H9 (cell line): Measurements from ENCODE around the gene COL4A2. TPM values are rescaled to one million over a fixed set of nuclear protein-coding genes. Genes with fewer than 3 reads are reported as not detected.

Source experiments
- DNase-seq: peaks from one replicate; pipeline ENCODE4 v3.0.0-alpha.2; 2017
- H2AFZ ChIP-seq: one replicate; pipeline ENCODE4 v1.6.1; 2013; ENCODE audit warnings: mild to moderate bottlenecking, low read length, control low read depth, moderate library complexity
- H2AK5ac ChIP-seq: 2 replicates; pipeline ENCODE4 v1.6.1; 2013; ENCODE audit warnings: low read length, control low read depth, mixed read lengths; ENCODE audit not compliant: insufficient read length
- H2BK120ac ChIP-seq: one replicate; pipeline ENCODE4 v1.6.1; 2013; ENCODE audit warnings: low read depth, mild to moderate bottlenecking, low read length, control low read depth, inconsistent platforms; ENCODE audit not compliant: poor library complexity, severe bottlenecking
- H2BK12ac ChIP-seq: 2 replicates; pipeline ENCODE4 v1.6.1; 2013; ENCODE audit warnings: low read length, control low read depth, mixed read lengths, low read depth; ENCODE audit not compliant: insufficient read length
- H2BK15ac ChIP-seq: 2 replicates; pipeline ENCODE4 v1.6.1; 2013; ENCODE audit warnings: low read depth, low read length, control low read depth
- H2BK20ac ChIP-seq: one replicate; pipeline ENCODE4 v1.6.1; 2013; ENCODE audit warnings: low read depth, mild to moderate bottlenecking, low read length, control low read depth, inconsistent platforms; ENCODE audit not compliant: poor library complexity, severe bottlenecking
- H2BK5ac ChIP-seq: 2 replicates; pipeline ENCODE4 v1.6.1; 2013; ENCODE audit warnings: low read length, control low read depth, mixed read lengths; ENCODE audit not compliant: insufficient read length
- H3K14ac ChIP-seq: 2 replicates; pipeline ENCODE4 v1.6.1; 2013; ENCODE audit warnings: low read length, control low read depth; ENCODE audit not compliant: insufficient read depth
- H3K18ac ChIP-seq: 2 replicates; pipeline ENCODE4 v1.6.1; 2013; ENCODE audit warnings: low read depth, mild to moderate bottlenecking, mixed read lengths, low read length, control low read depth; ENCODE audit not compliant: insufficient read length
- H3K23ac ChIP-seq: 2 replicates; pipeline ENCODE4 v1.6.1; 2013; ENCODE audit warnings: low read length, control low read depth, mixed read lengths, low read depth; ENCODE audit not compliant: insufficient read length
- H3K23me2 ChIP-seq: 2 replicates; pipeline ENCODE4 v1.6.1; 2013; ENCODE audit warnings: low read depth, mild to moderate bottlenecking, mixed read lengths, low read length, control low read depth; ENCODE audit not compliant: insufficient read length, poor library complexity, severe bottlenecking
- H3K27ac ChIP-seq: 2 replicates; pipeline ENCODE4 v1.5.1; 2013; ENCODE audit warnings: low read length, control low read depth, mixed read lengths, low read depth; ENCODE audit not compliant: insufficient read length
- H3K27me3 ChIP-seq: 2 replicates; pipeline ENCODE4 v1.6.1; 2013; ENCODE audit warnings: low read length, control low read depth, inconsistent platforms; ENCODE audit not compliant: insufficient read depth
- H3K4ac ChIP-seq: 2 replicates; pipeline ENCODE4 v1.6.1; 2013; ENCODE audit warnings: low read depth, mild to moderate bottlenecking, control low read depth, inconsistent platforms, low read length, moderate library complexity
- H3K4me1 ChIP-seq: 2 replicates; pipeline ENCODE4 v1.6.1; 2013; ENCODE audit warnings: low read length, control low read depth, inconsistent platforms; ENCODE audit not compliant: insufficient read depth
- H3K4me2 ChIP-seq: 2 replicates; pipeline ENCODE4 v1.6.1; 2013; ENCODE audit warnings: low read length, control low read depth, mixed read lengths; ENCODE audit not compliant: insufficient read length, insufficient read depth
- H3K56ac ChIP-seq: 2 replicates; pipeline ENCODE4 v1.6.1; 2013; ENCODE audit warnings: low read depth, mild to moderate bottlenecking, mixed read lengths, low read length, control low read depth; ENCODE audit not compliant: insufficient read length
- H3K79me1 ChIP-seq: 2 replicates; pipeline ENCODE4 v1.6.1; 2013; ENCODE audit warnings: low read depth, mild to moderate bottlenecking, moderate library complexity, low read length, control low read depth, inconsistent platforms; ENCODE audit not compliant: insufficient read depth, poor library complexity, severe bottlenecking
- H3K79me2 ChIP-seq: 2 replicates; pipeline ENCODE4 v1.6.1; 2013; ENCODE audit warnings: low read length, control low read depth, inconsistent platforms; ENCODE audit not compliant: insufficient read depth
- H3K9ac ChIP-seq: 2 replicates; pipeline ENCODE4 v1.6.1; 2013; ENCODE audit warnings: low read length, control low read depth, mixed read lengths; ENCODE audit not compliant: insufficient read length; ENCODE audit errors: extremely low read depth
- H3K9me3 ChIP-seq: one replicate; pipeline ENCODE4 v1.6.1; 2013; ENCODE audit warnings: low read depth, low read length, inconsistent platforms; ENCODE audit not compliant: control insufficient read depth
- H3T11ph ChIP-seq: one replicate; pipeline ENCODE4 v1.6.1; 2013; ENCODE audit warnings: mild to moderate bottlenecking, low read length, control low read depth, inconsistent platforms
- H4K20me1 ChIP-seq: one replicate; pipeline ENCODE4 v1.6.1; 2013; ENCODE audit not compliant: control insufficient read depth, insufficient read length, insufficient read depth
- H4K5ac ChIP-seq: 2 replicates; pipeline ENCODE4 v1.6.1; 2013; ENCODE audit warnings: low read depth, mild to moderate bottlenecking, mixed read lengths, low read length, control low read depth; ENCODE audit not compliant: insufficient read length
- H4K8ac ChIP-seq: replicated peaks from 2 replicates; pipeline ENCODE4 v1.6.1; 2013; ENCODE audit warnings: low read length, control low read depth, mixed read lengths, low read depth; ENCODE audit not compliant: insufficient read length
- H4K91ac ChIP-seq: 2 replicates; pipeline ENCODE4 v1.6.1; 2013; ENCODE audit warnings: low read depth, mild to moderate bottlenecking, moderate library complexity, mixed read lengths, low read length, control low read depth; ENCODE audit not compliant: insufficient read length
- H3K27ac Mint-ChIP-seq, 3 experiments: 2 replicates in 2 of 3; 3 replicates in 1 of 3; pipeline ENCODE4 v1.8.0; 2020 to 2021; ENCODE audit warnings: mixed read lengths in 3 of 3, mild to moderate bottlenecking in 1 of 3, moderate library complexity in 1 of 3
- H3K27me3 Mint-ChIP-seq: 2 replicates; pipeline ENCODE4 v1.8.0; 2021; ENCODE audit warnings: low read depth, mild to moderate bottlenecking, moderate library complexity, mixed read lengths
- H3K36me3 Mint-ChIP-seq, 3 experiments: 2 replicates in 2 of 3; 3 replicates in 1 of 3; pipeline ENCODE4 v1.8.0; 2020 to 2021; ENCODE audit warnings: low read depth in 3 of 3, mixed read lengths in 3 of 3; ENCODE audit not compliant: insufficient read depth in 1 of 3
- H3K4me1 Mint-ChIP-seq, 2 experiments: 2 replicates each; pipeline ENCODE4 v1.8.0; 2020; ENCODE audit warnings: mixed read lengths in 2 of 2
- H3K4me3 Mint-ChIP-seq, 2 experiments: 2 replicates in 1 of 2; 3 replicates in 1 of 2; pipeline ENCODE4 v1.8.0; 2020 to 2021; ENCODE audit warnings: mild to moderate bottlenecking in 2 of 2, mixed read lengths in 2 of 2, moderate library complexity in 1 of 2
- H3K9me3 Mint-ChIP-seq, 2 experiments: 2 replicates in 1 of 2; 3 replicates in 1 of 2; pipeline ENCODE4 v1.8.0; 2020; ENCODE audit warnings: mild to moderate bottlenecking in 2 of 2, mixed read lengths in 2 of 2, moderate library complexity in 1 of 2
- CTCF ChIP-seq: fragments of 200-600 bp; sonication (generic); conservative IDR thresholded peaks from 3 replicates; pipeline ENCODE4 v1.8.0; 2021; ENCODE audit warnings: antibody characterized with exemption, mild to moderate bottlenecking
- WGBS: extraction: QIAGEN DNeasy Blood & Tissue Kit; methylation state at CpG from one replicate; pipeline ENCODE4 v1.1.7; 2013; ENCODE audit warnings: missing lambda C conversion rate, low lambda C conversion rate, mixed read lengths; ENCODE audit not compliant: insufficient read length; ENCODE audit errors: extremely low coverage; 5-methylcytosine and 5-hydroxymethylcytosine counted together
- total RNA-seq: library from RNA; stranded (reverse); gene quantifications from 2 replicates; pipeline ENCODE4 v1.2.1, GENCODE V29; 2021

COL4A2 gene
- total RNA-seq, 1 experiment from 2014 or later, result 76.5 TPM

- no peak overlapping the region for H4K8ac ChIP-seq
- H3K79me1 ChIP-seq, result no peaks in the 10 kb centered on the region
- H3K18ac ChIP-seq, result no peak overlapping the region
- no peak overlapping the region for H3K56ac ChIP-seq
- H3K79me2 ChIP-seq, result no peaks in the 10 kb centered on the region
- H3K4me1 ChIP-seq, result no peaks in the 10 kb centered on the region
- no peak overlapping the region for H2BK12ac ChIP-seq
- Mint-ChIP-seq H3K36me3 (peaks cover 22 to 42% (median 33%) of the 10 kb centered on the region in 3 experiments), H3K27me3 (no peaks in the 10 kb centered on the region), H3K4me3 (no peak overlapping the region), H3K4me1 (peaks cover 6 to 7% of the 10 kb centered on the region in 2 experiments), H3K27ac (peak overlapping the region in 2 of 3 experiments; percentile 13 to 35; a peak in 1 of 7 replicates), H3K9me3 (no peaks in the 10 kb centered on the region)
- H2BK120ac ChIP-seq, result no peak overlapping the region
- no peaks in the 10 kb centered on the region for H4K20me1 ChIP-seq
- no peak overlapping the region for H4K5ac ChIP-seq
- no peak overlapping the region for H3K14ac ChIP-seq
- no peak overlapping the region for H3T11ph ChIP-seq
- no peak for DNase-seq
- no CpG with 5 or more reads among the region's 4 CpGs for WGBS
- no peak overlapping the region for H4K91ac ChIP-seq
- H3K23me2 ChIP-seq, result no peaks in the 10 kb centered on the region
- H3K27ac ChIP-seq, result no peak overlapping the region
- no peak overlapping the region for H3K23ac ChIP-seq
- no peak overlapping the region for H2AFZ ChIP-seq
- no peak overlapping the region for H3K9ac ChIP-seq
- no peak for TF ChIP-seq CTCF
- no peak overlapping the region for H2AK5ac ChIP-seq
- H2BK20ac ChIP-seq, result no peak overlapping the region
- H3K4ac ChIP-seq, result no peak overlapping the region
- no peak overlapping the region for H2BK5ac ChIP-seq
- no peaks in the 10 kb centered on the region for H3K27me3 ChIP-seq
- H2BK15ac ChIP-seq, result no peak overlapping the region
- no peak overlapping the region for H3K4me2 ChIP-seq
- H3K9me3 ChIP-seq, result no peaks in the 10 kb centered on the region
These were observed 170.7 kb downstream of the COL4A2 start for GRCh38 chr13:110477706-110478245.
